GM18868 (cell line): ENCODE data around the gene RHOXF2.
"Not testable (repeated sequence)": the region's sequence is repeated elsewhere in the genome, so short reads cannot be mapped to it uniquely, and the experiment has no call there.

Experiments
- ATAC-seq: cut with Tn5 transposase; IDR thresholded peaks from one replicate; pipeline ENCODE4 v1.9.1; 2021; ENCODE audit warnings: mild to moderate bottlenecking, moderate library complexity; ENCODE audit not compliant: unreplicated experiment

Gene RHOXF2

GRCh38 chrX:120196626-120197283 is 38.3 kb downstream of the RHOXF2 start:
- not testable (repeated sequence) for ATAC-seq

GRCh38 chrX:120200851-120201250 is 42.4 kb downstream of the RHOXF2 start:
- ATAC-seq: no peak

- no peak for ATAC-seq
Measured at GRCh38 chrX:120205816-120206753, 47.7 kb downstream of the RHOXF2 start.

GRCh38 chrX:120207009-120207605 is 48.7 kb downstream of the RHOXF2 start:
- ATAC-seq: no peak

- ATAC-seq: peak; percentile 88
Measured at GRCh38 chrX:120213438-120214265, 55.2 kb downstream of the RHOXF2 start.
